H9 (cell line): ENCODE results near the gene KANSL1L. TPM values are rescaled to one million over a fixed set of nuclear protein-coding genes. Genes with fewer than 3 reads are reported as not detected.

Source experiments
- DNase-seq: peaks from one replicate; pipeline ENCODE4 v3.0.0-alpha.2; 2017
- H2AFZ ChIP-seq: one replicate; pipeline ENCODE4 v1.6.1; 2013; ENCODE audit warnings: mild to moderate bottlenecking, low read length, control low read depth, moderate library complexity
- H2AK5ac ChIP-seq: 2 replicates; pipeline ENCODE4 v1.6.1; 2013; ENCODE audit warnings: low read length, control low read depth, mixed read lengths; ENCODE audit not compliant: insufficient read length
- H2BK120ac ChIP-seq: one replicate; pipeline ENCODE4 v1.6.1; 2013; ENCODE audit warnings: low read depth, mild to moderate bottlenecking, low read length, control low read depth, inconsistent platforms; ENCODE audit not compliant: poor library complexity, severe bottlenecking
- H2BK12ac ChIP-seq: 2 replicates; pipeline ENCODE4 v1.6.1; 2013; ENCODE audit warnings: low read length, control low read depth, mixed read lengths, low read depth; ENCODE audit not compliant: insufficient read length
- H2BK15ac ChIP-seq: 2 replicates; pipeline ENCODE4 v1.6.1; 2013; ENCODE audit warnings: low read depth, low read length, control low read depth
- H2BK20ac ChIP-seq: one replicate; pipeline ENCODE4 v1.6.1; 2013; ENCODE audit warnings: low read depth, mild to moderate bottlenecking, low read length, control low read depth, inconsistent platforms; ENCODE audit not compliant: poor library complexity, severe bottlenecking
- H2BK5ac ChIP-seq: 2 replicates; pipeline ENCODE4 v1.6.1; 2013; ENCODE audit warnings: low read length, control low read depth, mixed read lengths; ENCODE audit not compliant: insufficient read length
- H3K14ac ChIP-seq: 2 replicates; pipeline ENCODE4 v1.6.1; 2013; ENCODE audit warnings: low read length, control low read depth; ENCODE audit not compliant: insufficient read depth
- H3K18ac ChIP-seq: 2 replicates; pipeline ENCODE4 v1.6.1; 2013; ENCODE audit warnings: low read depth, mild to moderate bottlenecking, mixed read lengths, low read length, control low read depth; ENCODE audit not compliant: insufficient read length
- H3K23ac ChIP-seq: 2 replicates; pipeline ENCODE4 v1.6.1; 2013; ENCODE audit warnings: low read length, control low read depth, mixed read lengths, low read depth; ENCODE audit not compliant: insufficient read length
- H3K23me2 ChIP-seq: 2 replicates; pipeline ENCODE4 v1.6.1; 2013; ENCODE audit warnings: low read depth, mild to moderate bottlenecking, mixed read lengths, low read length, control low read depth; ENCODE audit not compliant: insufficient read length, poor library complexity, severe bottlenecking
- H3K27ac ChIP-seq: 2 replicates; pipeline ENCODE4 v1.5.1; 2013; ENCODE audit warnings: low read length, control low read depth, mixed read lengths, low read depth; ENCODE audit not compliant: insufficient read length
- H3K27me3 ChIP-seq: 2 replicates; pipeline ENCODE4 v1.6.1; 2013; ENCODE audit warnings: low read length, control low read depth, inconsistent platforms; ENCODE audit not compliant: insufficient read depth
- H3K4ac ChIP-seq: 2 replicates; pipeline ENCODE4 v1.6.1; 2013; ENCODE audit warnings: low read depth, mild to moderate bottlenecking, control low read depth, inconsistent platforms, low read length, moderate library complexity
- H3K4me1 ChIP-seq: 2 replicates; pipeline ENCODE4 v1.6.1; 2013; ENCODE audit warnings: low read length, control low read depth, inconsistent platforms; ENCODE audit not compliant: insufficient read depth
- H3K4me2 ChIP-seq: 2 replicates; pipeline ENCODE4 v1.6.1; 2013; ENCODE audit warnings: low read length, control low read depth, mixed read lengths; ENCODE audit not compliant: insufficient read length, insufficient read depth
- H3K56ac ChIP-seq: 2 replicates; pipeline ENCODE4 v1.6.1; 2013; ENCODE audit warnings: low read depth, mild to moderate bottlenecking, mixed read lengths, low read length, control low read depth; ENCODE audit not compliant: insufficient read length
- H3K79me1 ChIP-seq: 2 replicates; pipeline ENCODE4 v1.6.1; 2013; ENCODE audit warnings: low read depth, mild to moderate bottlenecking, moderate library complexity, low read length, control low read depth, inconsistent platforms; ENCODE audit not compliant: insufficient read depth, poor library complexity, severe bottlenecking
- H3K79me2 ChIP-seq: 2 replicates; pipeline ENCODE4 v1.6.1; 2013; ENCODE audit warnings: low read length, control low read depth, inconsistent platforms; ENCODE audit not compliant: insufficient read depth
- H3K9ac ChIP-seq: 2 replicates; pipeline ENCODE4 v1.6.1; 2013; ENCODE audit warnings: low read length, control low read depth, mixed read lengths; ENCODE audit not compliant: insufficient read length; ENCODE audit errors: extremely low read depth
- H3K9me3 ChIP-seq: one replicate; pipeline ENCODE4 v1.6.1; 2013; ENCODE audit warnings: low read depth, low read length, inconsistent platforms; ENCODE audit not compliant: control insufficient read depth
- H3T11ph ChIP-seq: one replicate; pipeline ENCODE4 v1.6.1; 2013; ENCODE audit warnings: mild to moderate bottlenecking, low read length, control low read depth, inconsistent platforms
- H4K20me1 ChIP-seq: one replicate; pipeline ENCODE4 v1.6.1; 2013; ENCODE audit not compliant: control insufficient read depth, insufficient read length, insufficient read depth
- H4K5ac ChIP-seq: 2 replicates; pipeline ENCODE4 v1.6.1; 2013; ENCODE audit warnings: low read depth, mild to moderate bottlenecking, mixed read lengths, low read length, control low read depth; ENCODE audit not compliant: insufficient read length
- H4K8ac ChIP-seq: replicated peaks from 2 replicates; pipeline ENCODE4 v1.6.1; 2013; ENCODE audit warnings: low read length, control low read depth, mixed read lengths, low read depth; ENCODE audit not compliant: insufficient read length
- H4K91ac ChIP-seq: 2 replicates; pipeline ENCODE4 v1.6.1; 2013; ENCODE audit warnings: low read depth, mild to moderate bottlenecking, moderate library complexity, mixed read lengths, low read length, control low read depth; ENCODE audit not compliant: insufficient read length
- H3K27ac Mint-ChIP-seq, 3 experiments: 2 replicates in 2 of 3; 3 replicates in 1 of 3; pipeline ENCODE4 v1.8.0; 2020 to 2021; ENCODE audit warnings: mixed read lengths in 3 of 3, mild to moderate bottlenecking in 1 of 3, moderate library complexity in 1 of 3
- H3K27me3 Mint-ChIP-seq: 2 replicates; pipeline ENCODE4 v1.8.0; 2021; ENCODE audit warnings: low read depth, mild to moderate bottlenecking, moderate library complexity, mixed read lengths
- H3K36me3 Mint-ChIP-seq, 3 experiments: 2 replicates in 2 of 3; 3 replicates in 1 of 3; pipeline ENCODE4 v1.8.0; 2020 to 2021; ENCODE audit warnings: low read depth in 3 of 3, mixed read lengths in 3 of 3; ENCODE audit not compliant: insufficient read depth in 1 of 3
- H3K4me1 Mint-ChIP-seq, 2 experiments: 2 replicates each; pipeline ENCODE4 v1.8.0; 2020; ENCODE audit warnings: mixed read lengths in 2 of 2
- H3K4me3 Mint-ChIP-seq, 2 experiments: 2 replicates in 1 of 2; 3 replicates in 1 of 2; pipeline ENCODE4 v1.8.0; 2020 to 2021; ENCODE audit warnings: mild to moderate bottlenecking in 2 of 2, mixed read lengths in 2 of 2, moderate library complexity in 1 of 2
- H3K9me3 Mint-ChIP-seq, 2 experiments: 2 replicates in 1 of 2; 3 replicates in 1 of 2; pipeline ENCODE4 v1.8.0; 2020; ENCODE audit warnings: mild to moderate bottlenecking in 2 of 2, mixed read lengths in 2 of 2, moderate library complexity in 1 of 2
- WGBS: extraction: QIAGEN DNeasy Blood & Tissue Kit; methylation state at CpG from one replicate; pipeline ENCODE4 v1.1.7; 2013; ENCODE audit warnings: missing lambda C conversion rate, low lambda C conversion rate, mixed read lengths; ENCODE audit not compliant: insufficient read length; ENCODE audit errors: extremely low coverage; 5-methylcytosine and 5-hydroxymethylcytosine counted together
- total RNA-seq: library from RNA; stranded (reverse); gene quantifications from 2 replicates; pipeline ENCODE4 v1.2.1, GENCODE V29; 2021
- TF ChIP-seq, protein P1 (sequence below): fragments of 200-600 bp; sonication (generic); conservative IDR thresholded peaks from 3 replicates; pipeline ENCODE4 v1.8.0; 2021; ENCODE audit warnings: antibody characterized with exemption, mild to moderate bottlenecking

The KANSL1L gene
- total RNA-seq, 1 experiment from 2014 or later, result 8.2 TPM

DNA sequence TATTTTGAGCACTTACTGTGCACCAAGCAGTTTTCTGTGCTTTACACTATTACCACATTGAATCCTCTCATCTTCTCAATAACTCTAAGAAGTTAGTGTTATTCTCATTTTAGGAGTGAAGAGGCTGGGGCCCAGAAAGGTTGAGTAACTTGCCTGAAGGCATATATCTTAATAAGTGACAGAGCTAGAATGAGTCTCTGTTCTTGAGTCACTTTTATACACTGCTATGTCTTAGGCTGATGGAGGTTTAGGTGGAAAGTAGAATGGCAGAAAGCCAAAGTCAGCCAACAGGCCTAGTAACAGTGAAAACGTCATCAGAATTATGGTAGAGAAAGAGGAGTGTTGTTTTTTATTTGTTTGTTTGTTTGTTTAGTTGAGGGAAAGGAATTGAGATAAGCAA lies 196.6 kb downstream of the KANSL1L start:
- Histone ChIP-seq H4K8ac (no peak overlapping the region), H2BK20ac (no peak overlapping the region), H3K23me2 (no peaks in the 10 kb centered on the region), H3K14ac (no peak overlapping the region), H3K9ac (no peak overlapping the region), H3K56ac (no peak overlapping the region), H3K4me1 (no peaks in the 10 kb centered on the region), H3K18ac (no peak overlapping the region), H3K79me1 (no peaks in the 10 kb centered on the region), H3K4me2 (no peak overlapping the region), H2BK15ac (no peak overlapping the region), H2AK5ac (no peak overlapping the region), H3K4ac (no peak overlapping the region), H2AFZ (no peak overlapping the region), H4K20me1 (no peaks in the 10 kb centered on the region), H3K23ac (no peak overlapping the region), H3K79me2 (no peaks in the 10 kb centered on the region), H4K5ac (no peak overlapping the region), H2BK12ac (no peak overlapping the region), H2BK120ac (no peak overlapping the region), H2BK5ac (no peak overlapping the region), H3K27ac (no peak overlapping the region), H4K91ac (no peak overlapping the region), H3K27me3 (no peaks in the 10 kb centered on the region), H3T11ph (no peak overlapping the region), H3K9me3 (no peaks in the 10 kb centered on the region)
- Mint-ChIP-seq H3K4me1 (no peaks in the 10 kb centered on the region), H3K9me3 (no peaks in the 10 kb centered on the region), H3K27ac (no peak overlapping the region), H3K27me3 (peaks cover 13% of the 10 kb centered on the region), H3K36me3 (no peaks in the 10 kb centered on the region), H3K4me3 (no peak overlapping the region)
- TF ChIP-seq, protein P1, sequence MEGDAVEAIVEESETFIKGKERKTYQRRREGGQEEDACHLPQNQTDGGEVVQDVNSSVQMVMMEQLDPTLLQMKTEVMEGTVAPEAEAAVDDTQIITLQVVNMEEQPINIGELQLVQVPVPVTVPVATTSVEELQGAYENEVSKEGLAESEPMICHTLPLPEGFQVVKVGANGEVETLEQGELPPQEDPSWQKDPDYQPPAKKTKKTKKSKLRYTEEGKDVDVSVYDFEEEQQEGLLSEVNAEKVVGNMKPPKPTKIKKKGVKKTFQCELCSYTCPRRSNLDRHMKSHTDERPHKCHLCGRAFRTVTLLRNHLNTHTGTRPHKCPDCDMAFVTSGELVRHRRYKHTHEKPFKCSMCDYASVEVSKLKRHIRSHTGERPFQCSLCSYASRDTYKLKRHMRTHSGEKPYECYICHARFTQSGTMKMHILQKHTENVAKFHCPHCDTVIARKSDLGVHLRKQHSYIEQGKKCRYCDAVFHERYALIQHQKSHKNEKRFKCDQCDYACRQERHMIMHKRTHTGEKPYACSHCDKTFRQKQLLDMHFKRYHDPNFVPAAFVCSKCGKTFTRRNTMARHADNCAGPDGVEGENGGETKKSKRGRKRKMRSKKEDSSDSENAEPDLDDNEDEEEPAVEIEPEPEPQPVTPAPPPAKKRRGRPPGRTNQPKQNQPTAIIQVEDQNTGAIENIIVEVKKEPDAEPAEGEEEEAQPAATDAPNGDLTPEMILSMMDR, result no peak
- DNase-seq, result no peak
- WGBS, result 100% methylated on average over 1 of the region's 1 CpG
